Pulmonary artery endothelial cell (primary cell): ENCODE measurements around the gene RPS21. TPM values are rescaled to one million over a fixed set of nuclear protein-coding genes. Genes with fewer than 3 reads are reported as not detected.

Experiments used
- total RNA-seq: library from RNA; depleted of rRNA; stranded (reverse); fragments of >200 nt; gene quantifications from 2 replicates; pipeline ENCODE4 v1.2.3, GENCODE V29; 2014

RPS21 gene
- total RNA-seq, 1 donor from 2014 or later = 921 TPM

Other genes starting within 250 kb of the RPS21 start
- 463 and 570 TPM in 2 replicates for gene PSMA7, start 243.7 kb upstream of the RPS21 start, total RNA-seq
- 9.7 and 14.2 TPM in 2 replicates for gene SS18L1, start 243.3 kb upstream of the RPS21 start, total RNA-seq
- 17.6 and 22.2 TPM in 2 replicates for gene MTG2, start 204.1 kb upstream of the RPS21 start, total RNA-seq
- not detected in 2 replicates for gene HRH3, start 166.8 kb upstream of the RPS21 start, total RNA-seq
- 20.6 and 21.4 TPM in 2 replicates for gene OSBPL2, start 148.6 kb upstream of the RPS21 start, total RNA-seq
- gene ADRM1, start 84.1 kb upstream of the RPS21 start, total RNA-seq = 150 and 167 TPM in 2 replicates
- gene LAMA5, start 19.8 kb upstream of the RPS21 start, total RNA-seq = 54.0 and 60.6 TPM in 2 replicates
- 1.2 and 1.4 TPM in 2 replicates for gene CABLES2, start 20.2 kb downstream of the RPS21 start, total RNA-seq
- not detected in 2 replicates for gene RBBP8NL, start 40.4 kb downstream of the RPS21 start, total RNA-seq
- 0.07 TPM in 1 of 2 replicates, not detected in the other for gene GATA5, start 88.9 kb downstream of the RPS21 start, total RNA-seq